Uterus (tissue), 2 donors: ENCODE results near the gene APAF1.

Experiments used
- CTCF ChIP-seq, 4 experiments: fragments of 200-600 bp in 2 of 4; fragments of 450-650 bp in 2 of 4; sonication (generic) in 2 of 4; IDR thresholded peaks; one replicate each; pipeline ENCODE4 v1.5.1; 2016 to 2019; ENCODE audit warnings: antibody characterized with exemption in 4 of 4, mild to moderate bottlenecking in 2 of 4, moderate library complexity in 1 of 4
- POLR2A ChIP-seq, 2 donors: fragments of 450-650 bp; IDR thresholded peaks; one replicate each; pipeline ENCODE4 v1.6.1; 2016; ENCODE audit warnings: antibody characterized with exemption in 2 of 2, mild to moderate bottlenecking in 1 of 2, moderate library complexity in 1 of 2

DNA sequence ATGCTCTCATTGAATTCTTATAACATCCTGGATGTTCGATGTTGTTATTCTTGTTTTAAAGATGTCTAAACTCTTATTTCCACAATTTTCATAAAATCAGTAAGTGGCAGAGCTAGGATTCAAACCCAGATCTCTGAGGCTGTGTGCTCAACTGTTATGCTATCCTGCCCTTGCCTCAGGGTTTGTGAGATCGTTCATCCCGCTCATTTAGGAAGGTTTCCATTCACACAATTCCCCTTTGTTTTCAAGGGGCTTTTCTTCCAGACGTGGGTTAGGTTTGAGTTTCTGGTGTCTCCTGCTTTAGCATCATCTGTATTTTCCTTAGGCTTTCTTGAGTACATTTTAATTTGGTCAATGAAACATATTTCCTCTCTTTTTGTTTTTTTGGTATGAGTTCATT, 69.3 kb downstream of the APAF1 start:
- TF ChIP-seq CTCF (IDR thresholded peaks at IDR 0.05) (no peak), POLR2A (IDR thresholded peaks at IDR 0.05) (no peak)
